ENCODE data around the gene MFNG. TPM values are rescaled to one million over a fixed set of nuclear protein-coding genes. Genes with fewer than 3 reads are reported as not detected.

The MFNG gene
- total and polyA plus RNA-seq, 2 experiments from 2014 or later = 3.3 TPM

DNA sequence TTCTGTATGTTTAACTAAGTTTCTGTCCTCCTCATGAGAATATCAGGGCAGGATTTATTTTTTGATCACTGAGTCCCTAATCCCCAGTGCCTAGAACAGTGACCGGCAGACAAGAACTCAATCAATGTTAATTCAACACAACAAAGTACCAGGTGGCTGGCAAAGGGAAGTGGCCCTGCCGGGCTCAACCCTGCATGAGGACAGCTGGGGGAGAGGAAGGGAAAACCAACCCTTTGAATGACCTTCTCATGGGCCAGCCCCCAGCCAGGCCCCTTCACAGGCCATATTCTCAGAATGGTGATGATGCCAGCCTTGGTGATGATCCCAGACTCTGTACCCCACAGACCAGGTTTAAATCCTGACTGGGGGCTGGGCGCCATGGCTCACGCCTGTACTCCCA is 1.4 kb upstream of the MFNG start:
- Histone ChIP-seq H3K9me2 (replicated peaks; ENCODE audit: insufficient read depth) (no peaks in the 10 kb centered on the region), H3K4me2 (no peak overlapping the region), H2AFZ (no peak overlapping the region), H3K36me3 (replicated peaks; ENCODE audit: insufficient read depth, low read depth) (no peaks in the 10 kb centered on the region), H3K9me3 (ENCODE audit: low read depth) (no peaks in the 10 kb centered on the region), H3K4me3 (no peak overlapping the region), H3K79me2 (no peaks in the 10 kb centered on the region), H4K20me1 (ENCODE audit: insufficient read depth, poor library complexity, severe bottlenecking) (no peaks in the 10 kb centered on the region), H3K27ac (no peak overlapping the region), H3K4me1 (ENCODE audit: insufficient read depth) (peaks cover 22% of the 10 kb centered on the region), H3K27me3 (no peaks in the 10 kb centered on the region)
- 84% methylated on average over 4 of the region's 4 CpGs for WGBS (ENCODE audit: low lambda C conversion rate, missing lambda C conversion rate)
- no peak for DNase-seq (ENCODE audit: low spot score)
- TF ChIP-seq EZH2phosphoT487 (IDR thresholded peaks at IDR 0.05; ENCODE audit: low read depth, severe bottlenecking, unreplicated experiment) (no peak), EZH2 (IDR thresholded peaks at IDR 0.05; ENCODE audit: borderline replicate concordance) (no peak)
- TF ChIP-seq, protein P1, sequence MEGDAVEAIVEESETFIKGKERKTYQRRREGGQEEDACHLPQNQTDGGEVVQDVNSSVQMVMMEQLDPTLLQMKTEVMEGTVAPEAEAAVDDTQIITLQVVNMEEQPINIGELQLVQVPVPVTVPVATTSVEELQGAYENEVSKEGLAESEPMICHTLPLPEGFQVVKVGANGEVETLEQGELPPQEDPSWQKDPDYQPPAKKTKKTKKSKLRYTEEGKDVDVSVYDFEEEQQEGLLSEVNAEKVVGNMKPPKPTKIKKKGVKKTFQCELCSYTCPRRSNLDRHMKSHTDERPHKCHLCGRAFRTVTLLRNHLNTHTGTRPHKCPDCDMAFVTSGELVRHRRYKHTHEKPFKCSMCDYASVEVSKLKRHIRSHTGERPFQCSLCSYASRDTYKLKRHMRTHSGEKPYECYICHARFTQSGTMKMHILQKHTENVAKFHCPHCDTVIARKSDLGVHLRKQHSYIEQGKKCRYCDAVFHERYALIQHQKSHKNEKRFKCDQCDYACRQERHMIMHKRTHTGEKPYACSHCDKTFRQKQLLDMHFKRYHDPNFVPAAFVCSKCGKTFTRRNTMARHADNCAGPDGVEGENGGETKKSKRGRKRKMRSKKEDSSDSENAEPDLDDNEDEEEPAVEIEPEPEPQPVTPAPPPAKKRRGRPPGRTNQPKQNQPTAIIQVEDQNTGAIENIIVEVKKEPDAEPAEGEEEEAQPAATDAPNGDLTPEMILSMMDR (IDR thresholded peaks at IDR 0.05; ENCODE audit: poor library complexity) = no peak

DNA sequence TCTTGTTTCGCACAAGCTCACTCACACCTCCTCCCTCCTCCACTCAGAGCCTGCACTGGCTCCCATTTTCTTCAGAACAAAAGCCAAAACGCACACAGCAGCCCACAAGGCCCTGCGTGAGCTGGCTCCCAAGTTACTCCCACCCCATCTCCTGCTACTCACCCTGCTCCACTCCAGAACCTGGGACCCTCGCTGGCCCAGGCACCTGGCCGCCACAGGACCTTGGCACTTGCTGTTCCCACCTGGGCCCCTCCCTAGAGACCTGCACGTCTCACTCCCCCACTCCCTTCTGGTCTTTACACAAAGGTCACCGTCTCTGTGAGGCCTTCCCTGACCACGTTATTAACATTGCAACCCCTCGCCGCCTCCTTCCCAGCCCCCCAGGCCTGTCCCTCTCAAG is 945 bp upstream of the MFNG start:
- Histone ChIP-seq H3K9me2 (replicated peaks; ENCODE audit: insufficient read depth) (no peaks in the 10 kb centered on the region), H3K27me3 (no peaks in the 10 kb centered on the region), H3K4me1 (ENCODE audit: insufficient read depth) (peaks cover 22% of the 10 kb centered on the region), H3K27ac (no peak overlapping the region), H2AFZ (no peak overlapping the region), H4K20me1 (ENCODE audit: insufficient read depth, poor library complexity, severe bottlenecking) (no peaks in the 10 kb centered on the region), H3K79me2 (no peaks in the 10 kb centered on the region), H3K4me3 (no peak overlapping the region), H3K4me2 (no peak overlapping the region), H3K9me3 (ENCODE audit: low read depth) (no peaks in the 10 kb centered on the region), H3K36me3 (replicated peaks; ENCODE audit: insufficient read depth, low read depth) (no peaks in the 10 kb centered on the region)
- TF ChIP-seq EZH2phosphoT487 (IDR thresholded peaks at IDR 0.05; ENCODE audit: low read depth, severe bottlenecking, unreplicated experiment) (no peak), EZH2 (IDR thresholded peaks at IDR 0.05; ENCODE audit: borderline replicate concordance) (no peak)
- TF ChIP-seq, protein P1 (IDR thresholded peaks at IDR 0.05; ENCODE audit: poor library complexity) = no peak
- 87% methylated on average over 10 of the region's 10 CpGs for WGBS (ENCODE audit: low lambda C conversion rate, missing lambda C conversion rate)
- no peak for DNase-seq (ENCODE audit: low spot score)

DNA sequence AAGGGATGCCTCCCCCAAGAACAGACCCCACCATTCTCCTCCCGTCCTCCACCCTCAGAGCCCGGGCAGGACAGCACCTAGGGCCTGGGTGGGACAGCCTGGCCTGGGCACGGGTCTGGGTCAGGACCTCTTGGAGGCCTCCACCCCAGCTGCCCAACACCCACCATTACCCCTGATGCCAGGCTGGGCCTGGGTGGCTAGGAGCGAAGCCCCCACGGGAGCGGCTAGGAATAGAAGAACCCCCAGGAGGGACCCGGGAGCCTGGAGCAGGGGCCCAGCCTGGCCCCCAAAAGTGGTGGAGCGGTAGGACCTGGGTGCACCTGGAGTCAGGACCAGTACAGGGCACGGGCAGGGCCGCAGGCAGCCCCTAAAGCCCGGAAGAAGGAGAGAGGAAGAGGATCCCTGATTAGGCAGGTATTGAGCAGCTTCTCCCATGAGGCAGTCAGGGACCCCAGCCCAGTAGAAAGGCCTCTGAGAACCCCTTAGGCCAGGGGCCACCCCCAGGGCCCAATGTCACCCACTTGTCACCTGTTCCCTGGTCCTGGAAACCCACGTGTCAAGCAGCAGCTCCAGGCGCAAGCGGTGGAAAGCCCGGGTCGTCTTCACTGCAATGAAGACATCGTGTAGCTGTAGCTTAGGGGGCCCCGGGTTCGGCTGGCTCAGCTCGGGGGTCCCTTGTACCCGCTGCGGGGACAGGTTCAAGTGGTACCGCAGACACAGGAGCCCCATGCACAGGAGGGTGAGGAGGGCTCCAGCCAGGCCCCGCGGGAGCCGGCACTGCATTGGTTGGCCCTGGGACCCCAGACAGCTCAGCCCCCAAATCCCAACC is 575 bp downstream of the MFNG start:
- H3K36me3 ChIP-seq (replicated peaks; ENCODE audit: insufficient read depth, low read depth) = no peaks in the 10 kb centered on the region
- DNase-seq (ENCODE audit: low spot score) = no peak
- H3K9me3 ChIP-seq (ENCODE audit: low read depth) = no peaks in the 10 kb centered on the region
- no peak for TF ChIP-seq EZH2 (IDR thresholded peaks at IDR 0.05; ENCODE audit: borderline replicate concordance)
- H3K4me2 ChIP-seq = peak overlapping the region; percentile 59
- peaks cover 22% of the 10 kb centered on the region for H3K4me1 ChIP-seq (ENCODE audit: insufficient read depth)
- H4K20me1 ChIP-seq (ENCODE audit: insufficient read depth, poor library complexity, severe bottlenecking) = no peaks in the 10 kb centered on the region
- no peaks in the 10 kb centered on the region for H3K9me2 ChIP-seq (replicated peaks; ENCODE audit: insufficient read depth)
- no peaks in the 10 kb centered on the region for H3K79me2 ChIP-seq
- no peak overlapping the region for H3K4me3 ChIP-seq
- no peaks in the 10 kb centered on the region for H3K27me3 ChIP-seq
- no peak overlapping the region for H2AFZ ChIP-seq
- no peak overlapping the region for H3K27ac ChIP-seq
- WGBS (ENCODE audit: low lambda C conversion rate, missing lambda C conversion rate) = 89% methylated on average over 25 of the region's 26 CpGs

DNA sequence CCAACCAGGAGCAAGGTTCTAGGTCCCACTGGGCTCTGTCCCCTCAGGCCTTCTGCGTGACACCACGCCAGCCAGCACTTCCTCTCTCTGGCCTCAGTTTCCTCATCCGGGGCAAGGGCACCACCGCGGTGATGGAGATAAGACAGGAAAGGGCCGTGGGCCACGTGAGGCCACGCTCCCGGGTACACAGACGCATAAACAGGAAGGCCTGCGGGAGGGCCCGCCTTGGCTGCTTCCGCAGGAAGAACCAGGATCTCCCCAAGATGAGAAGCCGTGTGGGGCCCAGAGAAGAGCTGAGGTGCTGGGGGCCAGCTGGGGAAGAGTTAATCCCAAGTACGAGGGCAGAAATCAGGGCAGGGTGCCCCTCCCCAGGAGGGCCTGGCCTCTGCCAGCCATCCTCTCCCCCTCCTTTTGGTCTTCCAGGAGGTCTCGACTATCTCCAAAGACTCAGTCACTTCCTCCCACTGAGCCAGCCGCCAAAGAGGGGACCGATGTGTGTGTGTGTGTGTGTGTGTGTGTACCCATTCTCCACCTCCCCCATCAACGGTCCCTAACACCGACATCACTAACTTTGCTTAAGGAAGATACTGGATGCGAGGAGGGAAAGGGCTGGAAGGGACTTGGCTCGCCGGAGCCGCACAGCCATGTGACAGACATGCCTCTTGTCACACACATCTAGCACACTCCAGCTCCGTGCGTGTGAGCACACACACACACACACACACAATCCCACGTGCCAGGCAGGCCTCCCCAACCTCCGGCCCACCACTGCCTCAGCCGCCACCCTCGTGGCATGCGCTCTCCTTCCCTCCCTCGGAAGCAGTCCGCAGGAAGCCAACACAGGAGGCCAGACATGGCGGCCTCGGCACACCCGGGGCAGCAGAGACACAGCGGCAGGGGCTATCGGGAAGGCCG is 1.4 kb downstream of the MFNG start:
- H3K27ac ChIP-seq = no peak overlapping the region
- TF ChIP-seq EZH2phosphoT487 (IDR thresholded peaks at IDR 0.05; ENCODE audit: low read depth, severe bottlenecking, unreplicated experiment) = no peak
- no peak for TF ChIP-seq EZH2 (IDR thresholded peaks at IDR 0.05; ENCODE audit: borderline replicate concordance)
- TF ChIP-seq, protein P1 (IDR thresholded peaks at IDR 0.05; ENCODE audit: poor library complexity) = no peak
- H2AFZ ChIP-seq = no peak overlapping the region
- H4K20me1 ChIP-seq (ENCODE audit: insufficient read depth, poor library complexity, severe bottlenecking) = no peaks in the 10 kb centered on the region
- no peaks in the 10 kb centered on the region for H3K9me3 ChIP-seq (ENCODE audit: low read depth)
- no peaks in the 10 kb centered on the region for H3K27me3 ChIP-seq
- H3K4me3 ChIP-seq = no peak overlapping the region
- 87% methylated on average over 36 of the region's 39 CpGs for WGBS (ENCODE audit: low lambda C conversion rate, missing lambda C conversion rate)
- no peak overlapping the region for H3K4me2 ChIP-seq
- H3K4me1 ChIP-seq (ENCODE audit: insufficient read depth) = peaks cover 22% of the 10 kb centered on the region
- no peaks in the 10 kb centered on the region for H3K9me2 ChIP-seq (replicated peaks; ENCODE audit: insufficient read depth)
- no peaks in the 10 kb centered on the region for H3K79me2 ChIP-seq
- no peaks in the 10 kb centered on the region for H3K36me3 ChIP-seq (replicated peaks; ENCODE audit: insufficient read depth, low read depth)
- no peak for DNase-seq (ENCODE audit: low spot score)

Data from hepatocyte (in vitro differentiated cells).